ENCODE results near the gene LMF2. TPM values are rescaled to one million over a fixed set of nuclear protein-coding genes. Genes with fewer than 3 reads are reported as not detected.

LMF2 gene
- total RNA-seq, 1 donor from 2014 or later = 93.2 TPM

DNA sequence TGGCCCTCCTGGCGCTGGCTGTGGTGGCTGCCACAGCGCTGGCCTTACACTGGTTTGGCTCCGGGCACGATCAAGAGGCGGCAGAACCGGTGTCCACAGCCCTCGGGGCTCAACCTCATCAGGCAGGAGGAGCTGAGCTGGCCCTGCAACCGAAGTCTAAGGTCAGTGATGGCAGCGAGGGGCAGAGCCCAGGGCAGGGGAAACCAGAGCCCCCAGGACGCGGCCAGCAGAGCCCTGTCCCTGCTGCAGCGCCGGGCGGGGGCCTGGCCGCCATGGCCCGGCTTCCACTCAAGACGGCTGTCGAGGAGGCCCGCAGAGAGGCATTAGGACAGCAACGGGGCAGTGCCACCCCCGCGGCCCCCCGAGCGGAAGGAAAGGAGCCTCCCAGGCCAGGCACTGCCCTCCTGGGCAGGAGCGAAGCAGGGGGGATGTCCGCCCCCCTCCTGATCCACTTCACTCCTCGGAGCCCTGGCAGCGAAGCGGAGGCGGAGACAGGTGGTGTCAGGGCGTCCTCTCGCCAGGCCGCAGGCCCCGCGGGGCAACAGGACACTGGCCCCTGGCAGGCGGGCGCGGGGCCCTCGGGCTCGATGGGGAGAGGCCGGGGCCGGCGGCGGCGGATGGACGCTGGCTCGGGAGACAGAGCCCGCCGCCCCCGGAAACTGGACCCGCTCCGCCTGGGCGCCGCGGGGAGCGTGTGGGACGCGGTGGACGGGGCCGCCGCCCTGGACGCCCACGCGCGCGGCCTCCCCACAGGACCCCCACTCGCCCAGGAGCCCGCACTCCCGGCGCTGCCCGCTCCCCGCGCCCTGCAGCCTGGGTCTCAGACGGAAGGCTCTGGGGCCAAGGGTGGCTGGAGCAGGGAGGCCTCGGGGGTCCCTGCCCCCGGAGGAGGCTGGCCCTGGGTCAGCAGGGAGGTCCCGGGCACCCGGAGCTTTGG, 39.1 kb upstream of the LMF2 start:
- no peaks in the 10 kb centered on the region for H3K36me3 ChIP-seq (ENCODE audit: insufficient read depth, low read length)
- FAIRE-seq (no peak), DNase-seq (ENCODE audit: low read depth) (no peak)
- H3K27ac ChIP-seq (ENCODE audit: low read depth, low read length) = no peak overlapping the region
- TF ChIP-seq, protein P1, sequence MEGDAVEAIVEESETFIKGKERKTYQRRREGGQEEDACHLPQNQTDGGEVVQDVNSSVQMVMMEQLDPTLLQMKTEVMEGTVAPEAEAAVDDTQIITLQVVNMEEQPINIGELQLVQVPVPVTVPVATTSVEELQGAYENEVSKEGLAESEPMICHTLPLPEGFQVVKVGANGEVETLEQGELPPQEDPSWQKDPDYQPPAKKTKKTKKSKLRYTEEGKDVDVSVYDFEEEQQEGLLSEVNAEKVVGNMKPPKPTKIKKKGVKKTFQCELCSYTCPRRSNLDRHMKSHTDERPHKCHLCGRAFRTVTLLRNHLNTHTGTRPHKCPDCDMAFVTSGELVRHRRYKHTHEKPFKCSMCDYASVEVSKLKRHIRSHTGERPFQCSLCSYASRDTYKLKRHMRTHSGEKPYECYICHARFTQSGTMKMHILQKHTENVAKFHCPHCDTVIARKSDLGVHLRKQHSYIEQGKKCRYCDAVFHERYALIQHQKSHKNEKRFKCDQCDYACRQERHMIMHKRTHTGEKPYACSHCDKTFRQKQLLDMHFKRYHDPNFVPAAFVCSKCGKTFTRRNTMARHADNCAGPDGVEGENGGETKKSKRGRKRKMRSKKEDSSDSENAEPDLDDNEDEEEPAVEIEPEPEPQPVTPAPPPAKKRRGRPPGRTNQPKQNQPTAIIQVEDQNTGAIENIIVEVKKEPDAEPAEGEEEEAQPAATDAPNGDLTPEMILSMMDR (IDR thresholded peaks at IDR 0.05; ENCODE audit: insufficient read depth, low read depth, low read length) = no peak
- TF ChIP-seq EZH2 (IDR thresholded peaks at IDR 0.05; ENCODE audit: insufficient read depth, low read length) = no peak
- peak overlapping the region; percentile 53 for H3K27ac Mint-ChIP-seq (ENCODE audit: unreplicated experiment)
- no peaks in the 10 kb centered on the region for H3K4me1 ChIP-seq (ENCODE audit: insufficient read depth, low read length)
- no peak overlapping the region for H3K4me2 ChIP-seq (ENCODE audit: low read length)
- no peak overlapping the region for H3K4me3 ChIP-seq (ENCODE audit: insufficient read depth, low read depth, low read length)
- H3K9me3 Mint-ChIP-seq (ENCODE audit: unreplicated experiment) = no peaks in the 10 kb centered on the region
- H2AFZ ChIP-seq (ENCODE audit: low read depth, low read length) = no peak overlapping the region
- no peaks in the 10 kb centered on the region for H3K9me3 ChIP-seq (ENCODE audit: insufficient read depth, low read depth, low read length)
- peaks cover 24% of the 10 kb centered on the region for H3K27me3 ChIP-seq (ENCODE audit: insufficient read depth, low read length)
- no peak overlapping the region for H3K9ac ChIP-seq (ENCODE audit: low read length)
- H3K4me3 Mint-ChIP-seq (ENCODE audit: unreplicated experiment) = no peak overlapping the region
- peaks cover 29% of the 10 kb centered on the region for H3K27me3 Mint-ChIP-seq (ENCODE audit: low read depth, unreplicated experiment)
- H3K36me3 Mint-ChIP-seq (ENCODE audit: low read depth, unreplicated experiment) = no peaks in the 10 kb centered on the region
- H4K20me1 ChIP-seq (ENCODE audit: insufficient read depth, low read length) = no peaks in the 10 kb centered on the region
- H3K4me1 Mint-ChIP-seq (ENCODE audit: low read depth, unreplicated experiment) = peaks cover 5% of the 10 kb centered on the region
- H3K79me2 ChIP-seq (ENCODE audit: insufficient read depth, low read length) = no peaks in the 10 kb centered on the region

DNA sequence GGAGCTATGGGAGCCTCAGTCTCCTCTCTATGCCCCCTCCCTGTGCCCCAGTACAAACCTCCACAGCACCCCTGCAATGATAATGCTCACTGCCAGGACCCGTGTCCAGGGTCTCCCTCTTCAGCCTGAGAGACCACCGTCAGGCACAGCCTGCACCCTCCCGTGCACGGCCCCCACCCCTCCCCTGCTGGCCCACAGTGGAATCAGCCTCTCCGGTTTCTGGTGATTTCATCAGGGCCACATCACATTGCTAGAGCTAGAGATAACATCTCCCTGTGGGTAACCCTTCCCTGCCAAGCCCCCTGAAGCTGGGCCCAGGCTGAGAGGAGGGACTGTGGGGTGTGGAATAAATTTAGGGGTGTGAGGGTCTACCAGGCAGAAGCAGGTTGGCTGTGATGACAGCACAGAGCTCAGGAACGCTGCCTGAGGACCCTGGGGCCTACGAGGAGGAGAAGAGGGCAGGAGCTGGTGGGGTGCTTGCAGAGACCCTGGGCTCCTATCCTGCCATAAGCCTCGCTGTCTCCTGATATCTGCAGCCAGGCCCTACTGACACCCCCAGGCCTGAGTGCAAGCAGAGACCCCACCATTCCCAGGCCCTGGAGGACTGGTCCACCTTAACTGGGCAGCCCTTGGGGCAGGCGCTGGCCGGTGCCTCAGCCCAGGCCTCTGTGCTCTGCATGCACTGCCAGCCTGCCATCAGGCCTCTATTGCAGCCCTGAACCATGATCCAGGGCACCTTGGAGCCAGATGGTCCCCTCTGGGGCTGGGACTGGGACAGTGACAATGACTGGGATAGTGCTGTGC, 38.2 kb upstream of the LMF2 start, which contains the start of gene KLHDC7B:
Gene KLHDC7B (plus strand): TSS at position 378 of the 804 bp plus-strand sequence. CDS start 345 bp downstream, at position 723.
- Histone ChIP-seq H3K4me3 (ENCODE audit: insufficient read depth, low read depth, low read length) (no peak within 1 kb of the TSS), H3K27me3 (ENCODE audit: insufficient read depth, low read length) (peaks cover 20% of the 10 kb centered on the region), H4K20me1 (ENCODE audit: insufficient read depth, low read length) (no peaks in the 10 kb centered on the region), H3K4me1 (ENCODE audit: insufficient read depth, low read length) (no peaks in the 10 kb centered on the region), H2AFZ (ENCODE audit: low read depth, low read length) (no peak within 1 kb of the TSS), H3K9me3 (ENCODE audit: insufficient read depth, low read depth, low read length) (no peaks in the 10 kb centered on the region), H3K79me2 (ENCODE audit: insufficient read depth, low read length) (no peaks in the 10 kb centered on the region), H3K36me3 (ENCODE audit: insufficient read depth, low read length) (no peaks in the 10 kb centered on the region), H3K9ac (ENCODE audit: low read length) (no peak within 1 kb of the TSS), H3K4me2 (ENCODE audit: low read length) (no peak within 1 kb of the TSS), H3K27ac (ENCODE audit: low read depth, low read length) (no peak within 1 kb of the TSS)
- no peak within 1 kb of the TSS for H3K4me3 Mint-ChIP-seq (ENCODE audit: unreplicated experiment)
- FAIRE-seq = no peak
- H3K9me3 Mint-ChIP-seq (ENCODE audit: unreplicated experiment) = no peaks in the 10 kb centered on the region
- H3K4me1 Mint-ChIP-seq (ENCODE audit: low read depth, unreplicated experiment) = peaks cover 5% of the 10 kb centered on the region
- H3K27ac Mint-ChIP-seq (ENCODE audit: unreplicated experiment) = peak within 1 kb of the TSS; percentile 81
- no peaks in the 10 kb centered on the region for H3K36me3 Mint-ChIP-seq (ENCODE audit: low read depth, unreplicated experiment)
- H3K27me3 Mint-ChIP-seq (ENCODE audit: low read depth, unreplicated experiment) = peaks cover 21% of the 10 kb centered on the region
- peak; percentile 0 for TF ChIP-seq EZH2 (IDR thresholded peaks at IDR 0.05; ENCODE audit: insufficient read depth, low read length)
- TF ChIP-seq, protein P1 (IDR thresholded peaks at IDR 0.05; ENCODE audit: insufficient read depth, low read depth, low read length) = no peak
- DNase-seq (ENCODE audit: low read depth) = no peak
